HG02884 (cell line): ENCODE data around the gene TRPC3.

ENCODE experiments used
- ATAC-seq: cut with Tn5 transposase; IDR thresholded peaks from one replicate; pipeline ENCODE4 v1.9.1; 2021; ENCODE audit warnings: mild to moderate bottlenecking, moderate library complexity; ENCODE audit not compliant: unreplicated experiment

The TRPC3 gene

DNA sequence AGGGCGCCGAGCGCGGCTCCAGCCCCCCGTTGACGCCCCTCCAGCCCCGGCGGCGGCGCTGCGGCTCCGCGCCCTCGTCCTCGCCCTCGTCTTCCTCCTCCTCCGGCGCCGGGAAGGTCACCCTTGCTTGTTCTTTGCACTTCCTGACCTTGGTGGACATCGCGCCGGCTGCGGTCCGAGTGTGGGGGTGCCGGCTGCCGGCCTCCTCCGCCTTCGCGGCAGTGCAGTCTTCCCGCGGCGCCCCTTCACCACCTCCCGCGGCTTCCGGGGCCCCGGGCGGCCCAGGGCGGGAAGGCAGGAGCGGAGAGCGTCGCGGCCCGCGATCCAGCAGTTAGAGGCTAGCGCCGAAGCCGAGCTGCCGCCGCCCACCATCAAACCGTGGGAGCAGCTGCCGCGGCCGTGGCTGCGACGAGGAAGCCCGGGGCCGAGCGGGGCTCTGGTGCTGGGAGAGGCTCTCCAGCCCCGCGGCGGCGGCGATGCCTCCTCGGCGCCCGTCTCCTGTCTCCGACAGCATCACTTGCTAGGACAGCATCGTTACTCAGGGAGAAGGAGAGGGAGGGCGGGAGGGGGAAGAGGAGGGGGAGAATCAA lies at the start of gene TRPC3:
TSS of gene TRPC3 (minus strand) at position 540 of the 590 bp plus-strand sequence. CDS start at position 160, 380 bp downstream.
- ATAC-seq = peak; percentile 32

- ATAC-seq = no peak
Measured at GRCh38 chr4:122000849-122001248, 49.0 kb upstream of the TRPC3 start.

GRCh38 chr4:121998024-121998423 lies 46.2 kb upstream of the TRPC3 start:
- no peak for ATAC-seq

- ATAC-seq = no peak
Measured at GRCh38 chr4:121995790-121996537, 44.1 kb upstream of the TRPC3 start.

- ATAC-seq = no peak
Measured at GRCh38 chr4:121991968-121992367, 40.1 kb upstream of the TRPC3 start.

GRCh38 chr4:121990489-121990888 lies 38.6 kb upstream of the TRPC3 start:
- no peak for ATAC-seq

- no peak for ATAC-seq
Measured at GRCh38 chr4:121989715-121990114, 37.9 kb upstream of the TRPC3 start.

GRCh38 chr4:121988950-121989349 lies 37.1 kb upstream of the TRPC3 start:
- ATAC-seq = no peak

GRCh38 chr4:121980643-121981042 lies 28.8 kb upstream of the TRPC3 start:
- ATAC-seq = no peak

DNA sequence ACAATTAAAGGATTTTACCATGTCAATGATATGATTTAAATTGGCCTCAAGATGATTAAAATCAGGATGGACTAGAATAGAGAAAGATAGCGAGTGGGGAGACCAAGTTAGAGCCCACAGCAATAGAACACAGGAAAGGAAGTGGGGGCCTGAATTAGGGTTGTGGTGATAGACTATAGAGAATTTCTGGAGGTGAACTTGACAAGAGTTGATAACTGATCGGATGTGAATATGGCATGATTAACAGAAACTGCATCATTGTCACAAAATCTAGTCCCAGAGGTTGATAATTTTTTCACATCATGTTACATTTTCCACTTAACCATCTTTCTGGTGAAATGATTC lies 26.3 kb upstream of the TRPC3 start:
- ATAC-seq = peak; percentile 44

- peak; percentile 96 for ATAC-seq
Measured at GRCh38 chr4:121977251-121978171, 25.7 kb upstream of the TRPC3 start.

DNA sequence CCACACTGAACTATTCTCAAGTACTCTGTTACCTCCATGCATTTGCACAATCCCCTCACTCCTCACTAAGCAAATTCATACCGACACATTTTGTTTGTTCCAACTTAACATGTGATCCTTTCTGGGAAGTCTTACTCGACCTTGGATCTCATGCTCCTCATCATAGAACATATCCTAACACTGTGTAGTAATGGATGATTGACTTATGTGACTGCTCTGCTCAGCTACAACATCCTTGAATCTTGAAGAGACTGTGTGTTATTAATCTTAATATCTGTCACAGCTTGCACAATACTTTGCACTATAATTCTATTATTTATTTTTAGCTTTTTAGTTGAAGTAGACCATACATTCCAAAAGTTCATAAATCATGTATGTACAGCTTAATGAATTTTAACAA lies 23.9 kb upstream of the TRPC3 start:
- no peak for ATAC-seq

DNA sequence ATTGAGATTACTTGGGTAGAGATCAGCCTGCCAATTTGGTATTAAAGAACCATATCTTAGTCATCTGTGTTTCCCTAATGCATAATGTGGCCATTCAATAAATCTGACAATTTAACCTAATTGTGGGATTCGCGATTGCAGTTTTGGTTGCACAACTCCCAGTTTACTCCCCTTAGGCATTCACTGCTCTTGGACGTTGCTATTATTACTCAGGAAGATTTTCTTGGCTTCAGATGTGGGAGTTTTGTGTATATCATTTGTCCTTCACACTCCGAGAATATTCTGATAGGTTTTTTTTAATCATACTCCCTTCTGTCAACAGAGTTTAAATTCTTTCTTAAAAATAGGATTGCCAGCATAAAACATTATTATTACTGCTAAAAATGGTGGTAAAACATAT lies 22.0 kb upstream of the TRPC3 start:
- ATAC-seq = no peak

GRCh38 chr4:121968859-121969258 lies 17.0 kb upstream of the TRPC3 start:
- no peak for ATAC-seq

- no peak for ATAC-seq
Measured at GRCh38 chr4:121964958-121965357, 13.1 kb upstream of the TRPC3 start.

- no peak for ATAC-seq
Measured at GRCh38 chr4:121960818-121961217, 9.0 kb upstream of the TRPC3 start.

- no peak for ATAC-seq
Measured at GRCh38 chr4:121958777-121959176, 6.9 kb upstream of the TRPC3 start.

DNA sequence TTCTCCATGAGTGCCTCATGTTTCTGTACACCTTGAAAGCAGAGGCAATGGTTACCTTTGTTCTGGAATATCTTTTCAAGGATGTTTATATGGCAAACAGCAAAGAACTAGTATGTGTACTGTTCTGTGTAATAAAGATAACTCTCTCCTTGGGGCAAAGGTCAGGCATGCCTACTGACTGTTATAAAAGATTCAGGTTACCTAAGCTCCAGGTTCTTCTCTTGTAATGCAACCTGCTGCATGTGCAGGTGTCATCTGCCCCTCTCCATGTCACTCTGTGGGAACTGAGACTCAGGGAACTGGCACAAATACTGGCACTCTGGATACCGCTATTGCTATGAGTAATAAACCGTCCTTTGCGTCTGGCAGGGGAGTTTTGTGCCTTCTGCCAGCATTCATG lies 5.4 kb upstream of the TRPC3 start:
- no peak for ATAC-seq

- no peak for ATAC-seq
Measured at GRCh38 chr4:121953860-121954259, 2.0 kb upstream of the TRPC3 start.

DNA sequence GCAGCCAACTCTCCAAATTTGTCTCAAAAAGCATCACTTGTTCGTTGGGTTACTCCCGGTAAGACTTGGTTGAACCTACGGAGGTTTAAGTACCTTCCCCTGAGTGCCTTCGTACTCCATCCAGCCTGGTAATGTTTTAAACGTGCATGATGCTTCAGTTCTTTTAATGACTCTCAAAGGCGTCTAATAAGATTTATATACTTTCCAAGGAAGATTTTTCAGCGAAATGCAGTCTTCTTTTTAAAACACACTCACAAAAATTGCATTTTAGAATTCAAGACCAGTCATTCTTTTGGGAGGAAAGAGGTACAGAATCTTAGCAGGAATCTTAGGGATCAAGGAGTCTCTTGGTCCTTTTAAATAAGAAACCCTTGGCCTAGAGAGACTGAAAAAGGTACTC lies 430 bp upstream of the TRPC3 start:
- ATAC-seq = no peak

GRCh38 chr4:121950680-121951520 lies 960 bp downstream of the TRPC3 start:
- ATAC-seq = peak; percentile 13
